IPS DF 4.7 (cell line): ENCODE results near the gene TMEM45A.
"Not testable (repeated sequence)": the region's sequence is repeated elsewhere in the genome, so short reads cannot be mapped to it uniquely, and the experiment has no call there.

Experiments
- DNase-seq: peaks from one replicate; pipeline ENCODE4 v3.0.0-alpha.2; 2013; ENCODE audit warnings: low spot score; ENCODE audit errors: extremely low read depth

TMEM45A gene

GRCh38 chr3:100483529-100483928 lies 8.9 kb upstream of the TMEM45A start:
- DNase-seq: no peak

GRCh38 chr3:100486808-100487207 lies 5.6 kb upstream of the TMEM45A start:
- no peak for DNase-seq

- no peak for DNase-seq
Observed at GRCh38 chr3:100489118-100489517, 3.3 kb upstream of the TMEM45A start.

- DNase-seq: no peak
Observed at GRCh38 chr3:100496711-100497261, 4.4 kb downstream of the TMEM45A start.

- no peak for DNase-seq
Observed at GRCh38 chr3:100499651-100500050, 7.2 kb downstream of the TMEM45A start.

- no peak for DNase-seq
Observed at GRCh38 chr3:100500320-100500880, 8.0 kb downstream of the TMEM45A start.

GRCh38 chr3:100503448-100503847 lies 11.0 kb downstream of the TMEM45A start:
- no peak for DNase-seq

GRCh38 chr3:100506355-100506754 lies 13.9 kb downstream of the TMEM45A start:
- no peak for DNase-seq

- not testable (repeated sequence) for DNase-seq
Observed at GRCh38 chr3:100509818-100510217, 17.4 kb downstream of the TMEM45A start.

GRCh38 chr3:100516232-100516631 lies 23.8 kb downstream of the TMEM45A start:
- DNase-seq: no peak

- no peak for DNase-seq
Observed at GRCh38 chr3:100516838-100517237, 24.4 kb downstream of the TMEM45A start.

- no peak for DNase-seq
Observed at GRCh38 chr3:100517276-100517675, 24.9 kb downstream of the TMEM45A start.

- DNase-seq: no peak
Observed at GRCh38 chr3:100518244-100518643, 25.8 kb downstream of the TMEM45A start.

GRCh38 chr3:100518983-100519382 lies 26.6 kb downstream of the TMEM45A start:
- no peak for DNase-seq

- no peak for DNase-seq
Observed at GRCh38 chr3:100521439-100521845, 29.0 kb downstream of the TMEM45A start.

GRCh38 chr3:100522125-100522524 lies 29.7 kb downstream of the TMEM45A start:
- no peak for DNase-seq

- DNase-seq: no peak
Observed at GRCh38 chr3:100523050-100523760, 30.8 kb downstream of the TMEM45A start.

GRCh38 chr3:100525753-100526612 lies 33.6 kb downstream of the TMEM45A start:
- DNase-seq: no peak

GRCh38 chr3:100526613-100527346 lies 34.4 kb downstream of the TMEM45A start:
- DNase-seq: no peak

GRCh38 chr3:100527347-100527735 lies 34.9 kb downstream of the TMEM45A start:
- DNase-seq: no peak

- DNase-seq: no peak
Observed at GRCh38 chr3:100531093-100531492, 38.7 kb downstream of the TMEM45A start.
